ES-I3 (cell line): Measurements from ENCODE around the gene ARHGEF19.

ENCODE experiments used
- H3K36me3 ChIP-seq: 2 replicates; pipeline ENCODE4 v1.6.1; 2013; ENCODE audit warnings: mild to moderate bottlenecking, low read length, control low read depth, moderate library complexity; ENCODE audit not compliant: insufficient read depth
- H3K4me1 ChIP-seq: 2 replicates; pipeline ENCODE4 v1.6.1; 2013; ENCODE audit warnings: mild to moderate bottlenecking, control low read depth, low read length; ENCODE audit not compliant: insufficient read depth
- H3K9ac ChIP-seq: 2 replicates; pipeline ENCODE4 v1.6.1; 2013; ENCODE audit warnings: low read depth, mild to moderate bottlenecking, low read length, moderate library complexity
- H3K9me3 ChIP-seq: 2 replicates; pipeline ENCODE4 v1.6.1; 2013; ENCODE audit warnings: mild to moderate bottlenecking, low read length, moderate library complexity; ENCODE audit not compliant: control insufficient read depth, insufficient read depth

ARHGEF19 gene

DNA sequence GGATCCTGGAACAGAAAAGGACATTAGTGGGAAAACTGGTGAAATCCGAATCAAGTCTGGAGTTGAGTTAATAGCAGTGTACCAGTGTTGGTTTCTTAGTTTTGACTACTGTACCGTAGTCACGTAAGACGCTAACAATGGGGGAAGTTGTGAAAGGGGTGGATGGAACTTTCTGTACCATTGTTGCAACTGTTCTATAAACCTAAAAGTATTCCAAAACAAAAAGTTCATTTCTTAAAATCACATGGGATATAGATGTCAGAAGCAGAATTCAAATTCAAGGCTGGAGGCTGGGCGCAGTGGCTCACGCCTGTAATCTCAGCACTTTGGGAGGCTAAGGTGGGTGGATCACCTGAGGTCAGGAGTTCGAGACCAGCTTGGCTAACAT, 16.9 kb downstream of the ARHGEF19 start:
- no peaks in the 10 kb centered on the region for H3K9me3 ChIP-seq
- no peaks in the 10 kb centered on the region for H3K4me1 ChIP-seq
- H3K36me3 ChIP-seq = no peaks in the 10 kb centered on the region
- no peak overlapping the region for H3K9ac ChIP-seq

DNA sequence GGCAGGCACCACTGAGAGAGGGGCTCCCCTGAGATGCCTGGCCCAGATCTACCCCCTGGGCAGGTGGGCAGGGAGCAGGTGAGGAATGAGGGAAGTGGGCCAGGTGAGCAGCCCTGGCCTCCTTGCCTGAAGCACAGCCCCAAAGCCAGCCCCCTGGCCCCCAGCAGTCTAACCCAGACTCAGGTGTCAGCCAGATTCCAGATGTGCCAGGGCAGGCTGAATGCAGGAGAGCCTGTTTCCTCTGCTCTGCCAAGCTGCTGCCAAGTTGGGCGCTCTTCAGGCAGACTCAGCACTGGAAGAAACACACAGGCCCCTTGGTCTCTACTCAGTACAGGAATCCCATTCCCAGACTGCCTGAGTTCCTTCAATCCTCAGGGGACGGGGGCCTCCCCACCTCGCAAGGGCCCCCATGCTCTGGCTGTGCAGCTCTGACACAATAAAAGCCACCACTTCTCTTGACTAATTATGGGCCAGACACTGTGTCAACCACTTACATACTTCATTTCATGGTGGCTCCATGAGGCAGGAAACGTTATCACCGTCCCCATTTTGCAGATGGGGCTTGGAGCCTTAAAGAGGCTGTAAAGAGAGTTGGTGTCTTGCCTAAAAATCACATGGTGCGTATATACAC, 20.4 kb downstream of the ARHGEF19 start:
- Histone ChIP-seq H3K36me3 (no peaks in the 10 kb centered on the region), H3K9me3 (no peaks in the 10 kb centered on the region), H3K4me1 (peaks cover 6% of the 10 kb centered on the region; the same call in 1 of the 2 replicates), H3K9ac (no peak overlapping the region)

DNA sequence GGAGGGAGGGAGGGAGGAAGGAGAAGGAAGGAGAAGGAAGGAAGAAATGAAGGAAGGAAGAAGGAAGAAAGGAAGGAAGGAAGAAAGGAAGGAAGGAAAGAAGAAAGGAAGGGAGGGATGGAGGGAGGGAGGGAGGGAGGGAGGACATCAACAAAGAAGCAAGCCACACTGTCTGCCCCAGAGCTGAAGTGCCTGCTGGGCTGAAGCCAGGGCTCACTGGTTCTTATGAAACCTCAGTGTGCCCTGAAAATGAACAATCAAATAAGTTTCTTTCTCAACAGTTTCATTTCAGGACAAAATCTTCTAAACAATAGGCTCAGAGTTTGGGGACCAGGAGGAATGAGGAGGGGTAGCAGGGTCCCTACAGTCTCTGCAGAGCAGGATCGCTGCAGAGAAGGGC, 21.1 kb downstream of the ARHGEF19 start:
- no peak overlapping the region for H3K9ac ChIP-seq
- no peaks in the 10 kb centered on the region for H3K36me3 ChIP-seq
- peaks cover 6% of the 10 kb centered on the region; the same call in 1 of the 2 replicates for H3K4me1 ChIP-seq
- no peaks in the 10 kb centered on the region for H3K9me3 ChIP-seq

DNA sequence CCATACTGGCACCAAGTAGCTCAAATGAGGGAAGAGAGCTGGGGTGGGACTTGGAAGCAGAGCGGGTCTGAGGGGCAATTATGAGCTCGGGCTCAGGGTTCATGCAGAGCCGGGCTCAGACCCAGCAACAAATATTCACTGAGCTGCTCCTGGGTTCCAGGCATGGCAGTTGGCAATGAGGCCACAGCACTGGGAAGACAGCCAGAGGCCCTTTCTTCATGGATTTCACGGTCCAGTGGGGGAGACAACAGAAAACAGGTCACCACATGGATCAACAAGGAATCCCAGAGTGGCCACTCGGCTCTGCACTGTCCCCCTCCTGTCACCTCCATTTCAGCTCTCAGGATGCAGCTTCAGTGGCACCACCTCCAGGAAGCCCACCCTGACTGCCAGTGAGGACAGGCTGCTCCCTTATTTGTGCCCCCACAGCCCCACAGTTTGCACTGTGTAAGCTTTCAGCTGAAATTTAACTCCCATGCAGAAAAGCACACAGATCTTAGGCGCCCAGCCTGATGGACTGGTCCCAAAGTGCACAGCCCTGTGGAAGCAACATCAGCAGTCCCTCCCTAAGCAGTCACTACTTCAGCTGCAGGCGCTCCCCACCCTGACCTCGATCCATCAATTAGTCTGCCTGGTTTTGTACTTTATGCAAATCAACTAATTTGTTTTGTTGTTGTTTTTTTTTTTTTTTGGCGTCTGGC, 22.4 kb downstream of the ARHGEF19 start:
- H3K9ac ChIP-seq = no peak overlapping the region
- H3K36me3 ChIP-seq = no peaks in the 10 kb centered on the region
- no peaks in the 10 kb centered on the region for H3K9me3 ChIP-seq
- H3K4me1 ChIP-seq = peaks cover 6% of the 10 kb centered on the region; the same call in 1 of the 2 replicates

DNA sequence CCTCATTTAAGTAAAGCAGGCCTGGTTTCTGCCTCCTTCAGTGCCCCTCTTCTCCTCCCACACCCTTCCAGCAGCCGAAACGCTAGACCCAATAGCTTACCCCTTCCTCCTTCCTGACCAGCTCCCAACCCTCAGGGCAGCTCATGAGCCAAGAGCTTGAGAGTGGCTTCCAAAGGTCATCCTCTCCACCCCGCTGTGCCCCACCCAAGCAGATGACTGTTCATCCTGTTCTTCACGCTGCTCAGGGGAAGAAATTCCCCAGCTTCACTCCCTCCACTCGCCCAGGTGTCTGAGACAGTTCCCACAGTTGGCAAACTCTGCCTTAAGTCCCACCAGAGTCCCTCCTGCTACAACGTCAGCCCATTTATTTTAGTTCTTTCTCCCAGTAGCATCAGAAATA, 23.4 kb downstream of the ARHGEF19 start:
- Histone ChIP-seq H3K9ac (no peak overlapping the region), H3K4me1 (peaks cover 6% of the 10 kb centered on the region; the same call in 1 of the 2 replicates), H3K9me3 (no peaks in the 10 kb centered on the region), H3K36me3 (no peaks in the 10 kb centered on the region)

DNA sequence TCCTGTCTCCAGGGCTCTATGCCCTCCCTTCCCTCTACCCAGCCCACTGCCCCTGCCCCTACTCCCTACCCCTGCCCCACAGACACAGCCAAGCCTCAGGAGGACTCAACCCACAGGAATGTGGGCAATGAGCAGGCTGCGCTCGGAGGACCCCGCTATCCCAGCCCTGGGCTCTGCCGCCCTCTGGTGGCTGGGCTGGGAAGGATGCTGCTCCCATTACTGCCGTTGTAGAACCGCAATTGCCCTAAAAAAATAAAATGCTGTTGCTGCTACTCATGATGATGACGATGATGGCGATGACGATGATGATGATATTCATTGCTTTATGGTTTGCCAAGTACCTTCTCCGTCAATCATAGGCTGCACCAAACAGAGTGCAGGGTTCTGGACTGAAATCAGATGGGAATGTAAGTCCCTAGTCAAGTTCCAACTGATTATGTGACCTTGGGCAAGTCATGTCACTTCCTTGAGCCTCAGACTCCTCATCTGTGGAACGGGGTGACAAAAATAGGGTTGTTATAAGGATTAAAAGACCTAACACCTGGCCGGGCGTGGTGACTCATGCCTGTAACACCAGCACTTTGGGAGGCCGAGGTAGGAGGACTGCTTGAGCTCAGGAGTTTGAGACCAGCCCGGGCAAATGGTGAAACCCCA, 24.6 kb downstream of the ARHGEF19 start:
- Histone ChIP-seq H3K9me3 (no peaks in the 10 kb centered on the region), H3K4me1 (peaks cover 6% of the 10 kb centered on the region; the same call in 1 of the 2 replicates), H3K9ac (no peak overlapping the region), H3K36me3 (no peaks in the 10 kb centered on the region)

DNA sequence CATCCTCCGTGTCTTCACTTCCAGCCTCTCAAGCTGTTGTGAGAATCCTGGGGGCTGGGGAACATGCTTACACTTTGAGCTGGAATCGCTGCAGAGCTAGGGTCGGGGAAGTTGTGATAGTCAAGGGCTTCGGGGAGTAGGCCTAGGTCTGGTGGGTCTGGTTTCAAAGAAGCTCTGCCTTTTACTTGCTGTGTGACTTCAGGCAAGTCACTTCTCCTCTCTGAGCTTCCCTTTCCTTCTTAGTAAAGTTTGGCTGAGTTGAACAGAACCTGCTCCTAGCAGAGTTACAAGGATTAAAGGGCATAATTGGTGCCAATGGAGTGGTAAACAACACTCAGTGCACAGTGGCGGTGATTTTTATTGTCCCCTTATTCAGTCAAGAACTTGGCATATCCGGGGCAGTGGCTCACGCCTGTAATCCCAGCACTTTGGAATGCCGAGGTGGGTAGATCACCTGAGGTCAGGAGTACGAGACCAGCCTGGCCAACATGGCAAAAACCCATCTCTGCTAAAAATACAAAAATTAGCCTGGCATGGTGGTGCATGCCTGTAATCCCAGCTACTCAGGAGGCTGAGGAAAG, 25.7 kb downstream of the ARHGEF19 start:
- H3K36me3 ChIP-seq = no peaks in the 10 kb centered on the region
- no peaks in the 10 kb centered on the region for H3K9me3 ChIP-seq

DNA sequence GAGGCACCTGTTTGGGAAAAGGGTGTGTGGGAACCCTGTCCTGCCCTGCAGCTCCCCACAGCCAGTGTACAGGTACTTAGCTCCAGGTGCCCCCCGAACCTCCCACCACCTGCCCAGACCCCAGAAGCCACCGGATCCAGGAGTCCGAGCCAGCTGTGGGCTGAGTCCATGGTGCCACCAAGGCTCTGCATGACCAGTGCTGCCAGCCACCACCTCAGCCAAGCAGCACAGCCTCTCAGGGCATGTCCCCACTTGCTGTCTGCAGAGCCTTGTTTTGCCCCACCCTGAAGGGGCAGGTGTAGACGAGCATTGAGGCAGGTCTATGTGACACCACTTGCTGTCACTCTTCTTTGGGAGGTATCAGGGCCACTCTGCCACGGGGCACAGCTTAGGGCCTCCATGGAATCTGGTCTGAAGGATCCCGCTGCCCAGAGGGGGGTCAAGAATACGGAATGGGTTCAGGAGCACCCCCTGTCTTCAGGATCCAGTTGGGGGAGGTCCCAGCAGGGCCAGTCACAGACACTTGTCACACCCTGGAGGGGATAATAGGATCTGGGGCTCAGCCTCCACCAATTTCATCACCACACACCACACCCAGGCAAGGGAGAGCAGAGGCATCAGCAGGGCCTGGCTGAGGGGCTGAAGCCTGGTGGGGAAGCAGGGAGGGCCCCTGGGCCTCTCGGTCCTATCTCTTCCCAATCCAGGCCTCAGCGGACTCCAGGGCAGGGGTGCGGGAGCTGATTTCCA, 27.7 kb downstream of the ARHGEF19 start:
- no peak overlapping the region for H3K9ac ChIP-seq
- peaks cover 22% of the 10 kb centered on the region for H3K4me1 ChIP-seq
- no peaks in the 10 kb centered on the region for H3K36me3 ChIP-seq

More for the DNA sequence above, 25.7 kb downstream of the ARHGEF19 start:
- no peak overlapping the region for H3K9ac ChIP-seq
- H3K4me1 ChIP-seq = peaks cover 14% of the 10 kb centered on the region

DNA sequence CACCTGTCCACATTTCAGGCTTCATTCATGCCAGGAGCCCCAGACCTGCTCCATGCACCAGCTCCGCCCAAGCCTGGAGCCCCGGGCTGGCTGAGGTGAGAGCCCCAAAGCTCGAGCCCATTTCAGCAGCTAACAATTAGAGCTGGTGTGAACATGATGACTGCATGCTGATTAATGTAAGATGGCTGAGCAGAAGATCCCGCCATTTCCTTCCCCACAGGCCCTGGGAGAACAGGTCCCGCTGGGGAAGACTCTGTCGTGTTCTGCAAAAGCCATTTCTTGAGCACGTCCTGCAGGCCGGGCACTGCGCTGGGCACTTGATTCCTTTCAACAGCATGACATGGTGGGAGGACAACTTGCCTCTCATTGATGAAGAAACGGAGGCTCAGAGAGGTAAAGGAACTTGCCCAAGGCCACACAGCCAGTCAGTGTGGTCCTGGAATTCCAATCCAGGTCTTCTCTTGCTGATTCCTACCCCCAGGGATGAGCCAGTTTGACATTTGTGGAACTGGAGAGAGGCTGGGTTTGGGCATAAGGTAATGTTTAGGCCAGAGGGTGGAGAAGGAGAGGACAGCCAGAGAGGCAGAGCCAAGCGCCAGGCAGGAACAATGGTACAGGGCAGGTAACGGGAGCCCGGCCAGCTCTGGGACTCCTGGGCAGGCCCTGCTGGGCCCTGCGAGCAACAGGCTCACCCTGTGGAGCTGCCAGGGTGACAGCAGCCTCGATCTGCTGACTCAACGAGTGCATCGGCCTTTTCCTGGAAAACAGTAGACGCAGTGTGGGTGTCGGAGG, 28.5 kb downstream of the ARHGEF19 start:
- H3K4me1 ChIP-seq = peaks cover 22% of the 10 kb centered on the region
- H3K36me3 ChIP-seq = no peaks in the 10 kb centered on the region
- H3K9me3 ChIP-seq = no peaks in the 10 kb centered on the region
- H3K9ac ChIP-seq = no peak overlapping the region

More for the DNA sequence above, 27.7 kb downstream of the ARHGEF19 start:
- no peaks in the 10 kb centered on the region for H3K9me3 ChIP-seq

DNA sequence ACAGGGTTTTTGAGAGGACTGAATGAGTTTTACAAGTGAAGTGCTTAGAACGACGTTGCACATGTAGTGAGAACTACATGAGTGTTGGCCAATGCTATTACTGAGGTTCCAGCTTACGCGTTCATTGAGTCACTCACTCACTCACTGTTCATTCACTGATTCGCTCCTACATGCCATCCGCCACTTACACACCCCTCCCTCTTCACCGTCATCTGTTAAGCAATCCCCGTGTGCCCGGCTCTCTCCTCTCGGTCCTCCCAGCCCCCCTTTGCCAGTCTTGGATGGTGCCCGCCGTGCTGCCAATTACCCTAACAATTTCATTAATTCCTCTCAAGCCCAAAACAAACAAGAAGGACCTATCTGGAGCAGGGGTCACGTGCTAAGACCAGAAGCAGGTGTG, 29.3 kb downstream of the ARHGEF19 start:
- Histone ChIP-seq H3K4me1 (peaks cover 16% of the 10 kb centered on the region), H3K36me3 (no peaks in the 10 kb centered on the region), H3K9me3 (no peaks in the 10 kb centered on the region), H3K9ac (no peak overlapping the region)

DNA sequence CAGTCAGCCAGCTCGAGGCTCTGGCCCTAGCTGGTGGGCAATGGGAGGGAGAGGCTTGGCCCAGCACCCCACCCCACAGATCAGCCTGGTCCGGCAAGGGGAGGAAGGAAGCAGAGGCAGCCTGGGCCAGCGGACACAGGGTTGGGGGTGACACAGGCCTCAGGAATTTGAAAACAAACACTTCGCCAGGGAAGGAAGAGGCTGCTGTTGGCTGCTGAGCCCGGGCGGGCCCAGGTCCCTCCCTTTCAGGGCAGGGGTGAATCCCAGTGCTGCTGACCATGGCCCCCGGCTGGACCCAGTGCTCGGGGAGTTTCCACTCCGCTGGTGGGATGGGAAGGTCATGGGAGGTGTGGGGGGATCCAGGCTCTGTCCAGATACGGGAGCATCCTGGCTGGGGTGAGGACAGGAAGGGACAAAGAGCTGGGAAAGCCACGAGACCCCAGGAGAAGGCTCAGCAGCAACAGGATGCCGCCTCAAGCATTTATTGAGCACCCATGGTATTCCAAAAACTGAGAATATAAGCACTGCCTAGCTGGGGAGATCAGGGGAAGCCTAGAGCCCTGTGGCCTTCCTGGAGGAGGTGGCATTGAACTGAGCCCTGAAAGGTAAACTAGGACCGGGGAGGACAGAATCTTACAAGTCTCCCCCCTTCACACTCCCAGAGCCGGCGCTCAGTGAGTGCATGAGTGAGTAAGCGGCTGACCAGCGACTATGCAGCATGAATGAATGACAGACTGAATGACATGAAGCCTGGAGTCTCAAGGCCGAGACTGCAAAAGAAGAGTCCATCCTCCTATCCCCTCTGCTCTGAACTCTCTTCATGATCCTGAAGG, 30.3 kb downstream of the ARHGEF19 start:
- Histone ChIP-seq H3K36me3 (no peaks in the 10 kb centered on the region), H3K4me1 (peaks cover 16% of the 10 kb centered on the region), H3K9ac (peak overlapping the region; percentile 12), H3K9me3 (no peaks in the 10 kb centered on the region)

DNA sequence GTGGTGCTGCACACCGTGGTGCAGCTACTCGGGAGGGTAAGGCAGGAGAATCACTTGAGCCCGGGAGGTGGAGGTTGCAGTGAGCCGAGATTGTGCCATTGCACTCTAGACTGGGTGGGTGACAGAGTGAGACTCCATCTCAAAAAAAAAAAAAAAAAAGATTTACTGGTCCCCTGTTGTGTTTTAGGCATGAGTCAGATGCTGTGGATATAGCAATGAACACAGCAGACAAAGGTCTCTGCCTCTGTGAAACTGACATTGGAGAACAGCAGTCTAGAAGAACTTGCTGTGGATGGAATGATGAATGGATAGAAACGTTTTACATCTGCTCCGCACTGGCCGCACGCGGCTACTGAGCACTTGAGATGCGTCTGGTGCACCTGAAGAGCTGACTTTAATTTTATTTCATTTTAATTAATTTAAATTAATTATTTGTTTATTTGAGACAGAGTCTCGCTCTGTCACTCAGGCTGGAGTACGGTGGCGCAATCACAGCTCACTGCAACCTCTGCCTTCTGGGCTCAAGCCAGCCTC, 32.1 kb downstream of the ARHGEF19 start:
- H3K36me3 ChIP-seq = no peaks in the 10 kb centered on the region
- no peak overlapping the region for H3K9ac ChIP-seq
- no peaks in the 10 kb centered on the region for H3K9me3 ChIP-seq
- peaks cover 16% of the 10 kb centered on the region for H3K4me1 ChIP-seq
